Measurements from ENCODE around the gene ATP4B.

ATP4B gene

GRCh38 chr13:113651511-113652403 lies 6.2 kb downstream of the ATP4B start:
- no peak overlapping the region for H3K4me3 ChIP-seq (ENCODE audit: low read depth, low read length)
- TF ChIP-seq CTCF (conservative IDR thresholded peaks at IDR 0.05; ENCODE audit: low read depth, low read length) = no peak
- no peak for DNase-seq (ENCODE audit: low read depth)

GRCh38 chr13:113650731-113651148 lies 7.3 kb downstream of the ATP4B start:
- no peak for TF ChIP-seq CTCF (conservative IDR thresholded peaks at IDR 0.05; ENCODE audit: low read depth, low read length)

GRCh38 chr13:113650275-113650674 lies 7.7 kb downstream of the ATP4B start:
- H3K4me3 ChIP-seq (ENCODE audit: low read depth, low read length) = no peak overlapping the region
- no peak for TF ChIP-seq CTCF (conservative IDR thresholded peaks at IDR 0.05; ENCODE audit: low read depth, low read length)
- DNase-seq (ENCODE audit: low read depth) = no peak

More at GRCh38 chr13:113650731-113651148, 7.3 kb downstream of the ATP4B start:
- DNase-seq (ENCODE audit: low read depth) = no peak
- no peak overlapping the region for H3K4me3 ChIP-seq (ENCODE audit: low read depth, low read length)

- TF ChIP-seq CTCF (conservative IDR thresholded peaks at IDR 0.05; ENCODE audit: low read depth, low read length) = no peak
- DNase-seq (ENCODE audit: low read depth) = no peak
- no peak overlapping the region for H3K4me3 ChIP-seq (ENCODE audit: low read depth, low read length)
These were observed 8.8 kb downstream of the ATP4B start for GRCh38 chr13:113649212-113649611.

- TF ChIP-seq CTCF (conservative IDR thresholded peaks at IDR 0.05; ENCODE audit: low read depth, low read length) = no peak
- DNase-seq (ENCODE audit: low read depth) = no peak
- H3K4me3 ChIP-seq (ENCODE audit: low read depth, low read length) = no peak overlapping the region
These were observed 9.8 kb downstream of the ATP4B start for GRCh38 chr13:113648216-113648610.

- peak; percentile 9 for DNase-seq (ENCODE audit: low read depth)
- TF ChIP-seq CTCF (conservative IDR thresholded peaks at IDR 0.05; ENCODE audit: low read depth, low read length) = no peak
- H3K4me3 ChIP-seq (ENCODE audit: low read depth, low read length) = no peak overlapping the region
These were observed 10.4 kb downstream of the ATP4B start for GRCh38 chr13:113647351-113648215.

Measured in choroid plexus epithelial cell (primary cell).